A549 (cell line): ENCODE results near the gene CDC27.

Source experiments
- BHLHE40 ChIP-seq: IDR thresholded peaks from 2 replicates; pipeline ENCODE4 v1.6.1; 2012; ENCODE audit warnings: low read depth, low read length, inconsistent platforms
- RCOR1 ChIP-seq: fragments of 150-350 bp; IDR thresholded peaks from 2 replicates; pipeline ENCODE4 v1.6.1; 2014; ENCODE audit warnings: antibody characterized with exemption, low read length, low read depth

DNA sequence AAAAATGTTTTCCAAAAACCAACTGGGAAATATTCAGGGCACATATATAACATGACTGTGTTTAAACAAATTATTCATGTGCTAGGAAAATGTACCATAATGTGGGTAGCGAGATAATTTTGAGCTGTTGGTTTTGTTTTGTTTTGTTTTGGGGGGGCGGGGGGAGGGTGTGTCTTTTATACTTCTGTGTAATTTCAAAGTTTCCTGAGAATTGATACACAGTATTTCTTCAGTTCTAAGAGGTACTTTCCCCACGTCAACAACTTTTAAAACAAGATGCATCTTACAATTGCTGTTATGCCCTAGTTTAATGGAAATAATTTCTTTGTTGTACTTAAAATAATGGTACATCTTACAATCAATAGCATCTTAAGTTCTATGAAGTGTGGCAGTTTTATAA, 110.3 kb downstream of the CDC27 start:
- no peak for TF ChIP-seq RCOR1
- no peak for TF ChIP-seq BHLHE40
